Keratinocyte (primary cell): ENCODE data around the gene NKX3-2.

Experiments
- CTCF ChIP-seq, 3 experiments: IDR thresholded peaks in 1 of 3; conservative IDR thresholded peaks in 1 of 3; optimal IDR thresholded peaks in 1 of 3; 2 replicates in 2 of 3; 3 replicates in 1 of 3; pipeline versions ENCODE3 to v1.5.1; 2011; ENCODE audit warnings: low read length in 3 of 3, mild to moderate bottlenecking in 3 of 3, moderate library complexity in 2 of 3, control low read depth in 1 of 3, inconsistent platforms in 1 of 3; ENCODE audit not compliant: insufficient read depth in 2 of 3; ENCODE audit errors: extremely low read depth in 1 of 3
- EZH2 ChIP-seq: IDR thresholded peaks from one replicate; pipeline ENCODE4 v1.6.1; 2012; ENCODE audit warnings: inconsistent platforms, mild to moderate bottlenecking, low read length, moderate library complexity

GRCh38 chr4:13514722-13515121 is 29.6 kb downstream of the NKX3-2 start:
- TF ChIP-seq EZH2 (no peak), CTCF (optimal IDR thresholded peaks at IDR 0.05 in 1 of 3, IDR thresholded peaks at IDR 0.05 in 1 of 3, conservative IDR thresholded peaks at IDR 0.05 in 1 of 3; ENCODE audit: extremely low read depth in 1 of 3, insufficient read depth in 2 of 3, low read length in 3 of 3) (no peak)
